Measurements from ENCODE around the gene BOLA3.
A peak's percentile ranks its signal among the peaks of the same experiment; 100 is the strongest.
"Not testable (repeated sequence)": the region's sequence is repeated elsewhere in the genome, so short reads cannot be mapped to it uniquely, and the experiment has no call there.

The BOLA3 gene

DNA sequence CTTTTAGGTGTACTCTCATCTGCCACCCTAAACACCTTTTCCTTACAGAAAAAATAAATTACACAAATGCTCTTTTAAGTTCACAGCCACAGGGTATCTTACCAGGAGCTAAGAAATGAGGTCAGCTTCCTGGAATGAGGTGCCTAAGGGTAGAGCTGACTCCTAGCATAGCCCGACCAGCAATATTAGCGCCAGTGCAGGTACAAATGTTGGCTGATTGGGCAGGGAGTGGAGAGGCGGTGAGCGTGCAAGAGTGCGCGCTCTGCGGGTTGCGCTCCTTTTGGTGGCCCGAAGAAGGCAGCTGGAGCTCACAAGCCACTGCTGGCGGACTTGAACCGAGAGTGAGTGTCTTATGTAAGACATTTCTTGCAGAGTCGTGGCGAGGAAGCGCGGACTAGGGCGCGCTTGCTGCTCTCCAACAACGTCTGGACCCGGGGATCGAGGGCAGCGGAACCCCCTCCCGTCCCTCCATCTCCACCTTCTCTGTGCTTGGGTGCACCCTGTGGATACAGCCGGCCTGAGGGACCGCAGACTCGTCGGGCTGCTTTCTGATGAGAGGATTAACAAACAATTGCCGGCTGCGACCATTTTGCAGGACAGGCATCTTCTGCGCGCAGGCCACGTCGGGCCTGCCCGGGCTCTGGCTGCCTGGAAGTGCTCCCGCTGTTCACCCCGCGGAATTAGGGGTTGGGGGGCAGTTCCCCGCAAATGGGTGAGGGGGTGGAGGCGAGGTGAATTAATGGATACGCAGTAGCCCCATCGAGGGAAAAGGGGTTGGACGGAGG is 17.3 kb downstream of the BOLA3 start:
- H3K4me3 ChIP-seq (ENCODE audit: low read depth, low read length): no peak overlapping the region
- CTCF ChIA-PET: interaction anchor here (0.6 kb wide), 2 partner anchors 259 to 309 kb away, joined by 3 to 4 read pairs; no protein-coding TSS in a partner anchor
- no peaks in the 10 kb centered on the region for H3K9me3 ChIP-seq (ENCODE audit: control insufficient read depth, insufficient read depth, low read depth, low read length)
- POLR2A ChIA-PET: interaction anchor here (0.7 to 1.5 kb wide), 2 partner anchors 10 to 77 kb away, joined by 3 read pairs; no protein-coding TSS in a partner anchor
- H3K36me3 ChIP-seq (ENCODE audit: control insufficient read depth in 2 of 2, insufficient read depth in 1 of 2, low read length in 2 of 2): peaks cover 0 to 20% of the 10 kb centered on the region in 2 experiments; a peak in 1 of 3 replicates
- no peak overlapping the region for H3K27ac ChIP-seq (ENCODE audit: extremely low read depth, low read depth, low read length)
- H3K4me1 ChIP-seq (ENCODE audit: control insufficient read depth, insufficient read depth, low read length): no peaks in the 10 kb centered on the region
- TF ChIP-seq ZNF701 (tag by site-specific recombination; IDR thresholded peaks at IDR 0.05) (no peak), ELK4 (IDR thresholded peaks at IDR 0.05; ENCODE audit: borderline replicate concordance, low read depth, low read length) (no peak)

DNA sequence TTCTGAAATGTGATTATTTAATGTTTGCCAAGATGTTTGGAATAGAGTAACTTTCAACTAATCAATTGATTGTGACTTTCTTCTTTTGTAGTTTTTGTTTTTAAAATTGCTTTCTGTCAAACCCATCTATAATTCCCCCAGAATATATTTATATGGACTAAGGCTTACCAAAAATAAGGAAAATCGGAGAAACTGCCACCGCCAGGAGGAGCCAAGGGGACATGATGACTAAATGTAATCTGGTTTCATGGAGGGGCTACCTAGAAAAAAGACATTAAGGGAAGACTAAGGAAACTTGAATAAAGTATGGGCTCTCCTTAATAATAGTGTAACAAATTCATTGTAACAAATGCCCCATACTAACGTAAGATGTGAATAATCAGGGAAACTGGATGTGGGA is 19.5 kb downstream of the BOLA3 start:
- H3K9me3 ChIP-seq (ENCODE audit: control insufficient read depth, insufficient read depth, low read depth, low read length): no peaks in the 10 kb centered on the region
- POLR2A ChIA-PET: no interaction called here
- no peak overlapping the region for H3K4me3 ChIP-seq (ENCODE audit: low read depth, low read length)
- no peaks in the 10 kb centered on the region for H3K4me1 ChIP-seq (ENCODE audit: control insufficient read depth, insufficient read depth, low read length)
- no peak overlapping the region for H3K27ac ChIP-seq (ENCODE audit: extremely low read depth, low read depth, low read length)
- CTCF ChIA-PET: interaction anchor here (0.7 kb wide), 1 partner anchor 133 kb away, joined by 4 read pairs; no protein-coding TSS in a partner anchor
- no peak for TF ChIP-seq ZNF10 (tag by site-specific recombination; IDR thresholded peaks at IDR 0.05)
- TF ChIP-seq ZNF266 (tag by site-specific recombination; IDR thresholded peaks at IDR 0.05; ENCODE audit: low read depth): no peak
- TF ChIP-seq KLF8 (tag by site-specific recombination; IDR thresholded peaks at IDR 0.05): no peak
- TF ChIP-seq, protein P1, sequence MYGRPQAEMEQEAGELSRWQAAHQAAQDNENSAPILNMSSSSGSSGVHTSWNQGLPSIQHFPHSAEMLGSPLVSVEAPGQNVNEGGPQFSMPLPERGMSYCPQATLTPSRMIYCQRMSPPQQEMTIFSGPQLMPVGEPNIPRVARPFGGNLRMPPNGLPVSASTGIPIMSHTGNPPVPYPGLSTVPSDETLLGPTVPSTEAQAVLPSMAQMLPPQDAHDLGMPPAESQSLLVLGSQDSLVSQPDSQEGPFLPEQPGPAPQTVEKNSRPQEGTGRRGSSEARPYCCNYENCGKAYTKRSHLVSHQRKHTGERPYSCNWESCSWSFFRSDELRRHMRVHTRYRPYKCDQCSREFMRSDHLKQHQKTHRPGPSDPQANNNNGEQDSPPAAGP (tag by site-specific recombination; IDR thresholded peaks at IDR 0.05): no peak
- peaks cover 0 to under 1% of the 10 kb centered on the region in 2 experiments; a peak in 1 of 3 replicates for H3K36me3 ChIP-seq (ENCODE audit: control insufficient read depth in 2 of 2, insufficient read depth in 1 of 2, low read length in 2 of 2)

- POLR2A ChIA-PET; H3K4me3 ChIP-seq (ENCODE audit: low read depth, low read length); CTCF ChIA-PET; H3K36me3 ChIP-seq (ENCODE audit: control insufficient read depth in 2 of 2, insufficient read depth in 1 of 2, low read length in 2 of 2); H3K27ac ChIP-seq (ENCODE audit: extremely low read depth, low read depth, low read length); H3K4me1 ChIP-seq (ENCODE audit: control insufficient read depth, insufficient read depth, low read length); H3K9me3 ChIP-seq (ENCODE audit: control insufficient read depth, insufficient read depth, low read depth, low read length): not testable (repeated sequence)
These were observed 23.8 kb downstream of the BOLA3 start for GRCh38 chr2:74123955-74124354.

DNA sequence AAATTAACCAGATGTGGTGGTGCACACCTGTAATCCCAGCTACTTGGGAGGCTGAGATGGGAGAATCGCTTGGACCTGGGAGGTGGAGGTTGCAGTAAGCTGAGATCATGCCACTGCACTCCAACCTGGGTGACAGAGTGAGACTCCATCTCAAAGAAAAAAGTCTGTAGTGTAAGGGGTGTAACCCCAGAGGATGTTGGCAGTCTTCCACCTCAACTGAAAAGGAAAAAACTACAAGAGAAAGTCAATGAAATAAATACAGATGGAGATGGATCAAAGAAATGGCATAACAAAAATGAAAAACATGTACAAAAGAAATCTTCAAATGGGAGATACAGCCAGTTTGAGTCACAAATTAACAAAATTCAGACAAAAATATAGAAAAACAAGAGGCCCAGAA is 25.9 kb downstream of the BOLA3 start:
- not testable (repeated sequence) for H3K4me3 ChIP-seq (ENCODE audit: low read depth, low read length); H3K4me1 ChIP-seq (ENCODE audit: control insufficient read depth, insufficient read depth, low read length); H3K9me3 ChIP-seq (ENCODE audit: control insufficient read depth, insufficient read depth, low read depth, low read length); H3K27ac ChIP-seq (ENCODE audit: extremely low read depth, low read depth, low read length); H3K36me3 ChIP-seq (ENCODE audit: control insufficient read depth in 2 of 2, insufficient read depth in 1 of 2, low read length in 2 of 2)
- POLR2A ChIA-PET: interaction anchor here (0.5 to 2.6 kb wide), 2 partner anchors 48 to 57 kb away, joined by 4 to 11 read pairs; partner anchors contain the start of gene MOB1A
- CTCF ChIA-PET: interaction anchor here (1.6 to 1.7 kb wide), 2 partner anchors 26 to 56 kb away, joined by 6 to 7 read pairs; partner anchors contain the start of gene BOLA3

GRCh38 chr2:74119912-74120825 is 27.5 kb downstream of the BOLA3 start:
- ChIA-PET CTCF (interaction anchor here (0.6 to 1.7 kb wide), 22 partner anchors 9 to 459 kb away, joined by 3 to 7 read pairs (median 3); partner anchors contain the start of genes BOLA3 and STAMBP), POLR2A (interaction anchor here (0.6 to 2.6 kb wide), 16 partner anchors 9 to 383 kb away, joined by 3 to 11 read pairs (median 4); partner anchors contain the start of genes BOLA3, MOB1A, MTHFD2 and STAMBP)
- Histone ChIP-seq H3K4me1 (ENCODE audit: control insufficient read depth, insufficient read depth, low read length) (no peaks in the 10 kb centered on the region), H3K27ac (ENCODE audit: extremely low read depth, low read depth, low read length) (peak overlapping the region; percentile 96), H3K4me3 (ENCODE audit: low read depth, low read length) (peak overlapping the region; percentile 78), H3K36me3 (ENCODE audit: control insufficient read depth in 2 of 2, insufficient read depth in 1 of 2, low read length in 2 of 2) (no peaks in the 10 kb centered on the region), H3K9me3 (ENCODE audit: control insufficient read depth, insufficient read depth, low read depth, low read length) (no peaks in the 10 kb centered on the region)
- TF ChIP-seq TCF7L2 (IDR thresholded peaks at IDR 0.05; ENCODE audit: borderline replicate concordance, low read depth, low read length) (no peak), ZNF530 (tag by site-specific recombination; IDR thresholded peaks at IDR 0.05; ENCODE audit: low read depth) (no peak), ZNF362 (tag by site-specific recombination; IDR thresholded peaks at IDR 0.05) (peak; percentile 38; the same call in 1 of the 2 replicates), ZBTB21 (tag by site-specific recombination; IDR thresholded peaks at IDR 0.05) (0 out of 2 replicates have a peak, but pooled peaks have one; percentile 51), KLF10 (tag by site-specific recombination; IDR thresholded peaks at IDR 0.05) (peak; percentile 65; the same call in 1 of the 2 replicates), AEBP2 (tag by site-specific recombination; IDR thresholded peaks at IDR 0.05; ENCODE audit: borderline replicate concordance) (no peak)
- TF ChIP-seq, protein P2, sequence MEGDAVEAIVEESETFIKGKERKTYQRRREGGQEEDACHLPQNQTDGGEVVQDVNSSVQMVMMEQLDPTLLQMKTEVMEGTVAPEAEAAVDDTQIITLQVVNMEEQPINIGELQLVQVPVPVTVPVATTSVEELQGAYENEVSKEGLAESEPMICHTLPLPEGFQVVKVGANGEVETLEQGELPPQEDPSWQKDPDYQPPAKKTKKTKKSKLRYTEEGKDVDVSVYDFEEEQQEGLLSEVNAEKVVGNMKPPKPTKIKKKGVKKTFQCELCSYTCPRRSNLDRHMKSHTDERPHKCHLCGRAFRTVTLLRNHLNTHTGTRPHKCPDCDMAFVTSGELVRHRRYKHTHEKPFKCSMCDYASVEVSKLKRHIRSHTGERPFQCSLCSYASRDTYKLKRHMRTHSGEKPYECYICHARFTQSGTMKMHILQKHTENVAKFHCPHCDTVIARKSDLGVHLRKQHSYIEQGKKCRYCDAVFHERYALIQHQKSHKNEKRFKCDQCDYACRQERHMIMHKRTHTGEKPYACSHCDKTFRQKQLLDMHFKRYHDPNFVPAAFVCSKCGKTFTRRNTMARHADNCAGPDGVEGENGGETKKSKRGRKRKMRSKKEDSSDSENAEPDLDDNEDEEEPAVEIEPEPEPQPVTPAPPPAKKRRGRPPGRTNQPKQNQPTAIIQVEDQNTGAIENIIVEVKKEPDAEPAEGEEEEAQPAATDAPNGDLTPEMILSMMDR (tag by site-specific recombination; IDR thresholded peaks at IDR 0.05): peak; percentile 98
